Stimulated activated CD8-positive, alpha-beta memory T cell treated with anti-CD3 and anti-CD28 coated beads, Interleukin-7, amount 100 ng/mL, for 1 hour (primary cell): ENCODE measurements around the gene CDCA5.

ENCODE experiments used
- DNase-seq, 2 donors: peaks; one replicate each; pipeline ENCODE4 v3.0.0-alpha.2; 2020; ENCODE audit warnings: low read depth in 2 of 2

Gene CDCA5

GRCh38 chr11:65107751-65108468, 24.1 kb upstream of the CDCA5 start:
- no peak for DNase-seq

DNA sequence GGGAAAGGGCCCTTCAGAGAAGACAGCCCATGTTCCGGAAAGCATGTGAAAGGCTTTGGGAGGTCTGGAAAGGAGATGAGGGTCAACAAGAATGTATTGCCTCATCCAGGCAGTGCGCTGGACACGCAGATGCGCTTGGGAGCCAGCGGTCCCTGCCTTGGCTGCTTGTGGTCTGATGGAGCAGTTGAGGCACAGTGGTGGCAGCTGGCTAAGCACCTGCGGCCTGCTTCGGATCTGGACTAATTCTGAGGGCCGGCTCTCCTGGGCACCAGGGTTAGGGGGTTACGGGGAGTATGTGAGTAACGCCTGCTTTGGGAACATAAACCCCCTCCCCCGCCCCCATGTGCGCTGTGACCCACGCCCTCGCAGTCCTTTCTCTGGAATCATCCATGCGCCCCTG, 23.2 kb upstream of the CDCA5 start:
- no peak for DNase-seq

GRCh38 chr11:65104628-65105027, 20.8 kb upstream of the CDCA5 start:
- DNase-seq, result no peak

GRCh38 chr11:65103476-65103875, 19.6 kb upstream of the CDCA5 start:
- DNase-seq, result no peak

DNA sequence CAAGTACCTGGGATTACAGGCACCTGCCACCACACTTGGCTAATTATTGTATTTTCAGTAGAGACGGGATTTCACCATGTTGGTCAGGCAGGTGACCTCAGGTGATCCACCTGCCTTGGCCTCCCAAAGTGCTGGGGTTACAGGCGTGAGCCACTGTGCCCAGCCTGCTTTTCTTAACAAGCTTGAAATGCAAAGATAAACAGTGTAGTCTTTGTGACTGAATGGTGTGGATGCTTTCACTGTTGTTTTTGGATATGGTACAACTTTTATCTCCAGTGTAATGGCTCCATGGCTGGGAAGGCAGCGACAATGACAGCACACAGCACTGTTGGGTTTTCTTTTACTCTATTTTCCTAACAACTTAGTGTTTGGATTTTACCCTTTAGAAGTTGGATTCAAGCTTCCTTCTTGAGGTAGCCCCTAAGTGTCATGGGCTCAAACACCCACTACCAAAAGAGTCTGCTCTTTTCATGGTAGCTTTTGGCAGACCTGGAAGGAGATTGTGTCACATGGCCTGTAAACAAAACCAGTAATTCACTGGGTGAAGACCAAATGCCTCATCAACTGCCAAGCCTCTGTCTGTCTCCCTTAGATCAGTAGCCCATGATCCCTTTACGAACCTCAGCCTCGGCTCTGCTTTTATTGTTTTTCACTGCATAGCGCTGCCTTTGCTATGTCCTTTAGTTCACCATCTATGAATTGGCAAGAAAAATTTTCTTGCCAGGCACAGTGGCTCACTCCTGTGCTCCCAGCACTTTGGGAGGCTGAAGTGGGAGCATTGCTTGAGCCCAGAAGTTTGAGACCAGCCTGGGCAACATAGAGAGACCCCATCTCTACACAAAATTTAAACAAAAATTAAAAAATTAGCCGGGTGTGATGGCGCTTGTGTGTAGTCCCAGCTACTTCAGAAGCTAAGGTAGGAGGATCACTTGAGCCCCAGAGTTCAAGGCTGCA, 18.6 kb upstream of the CDCA5 start:
- no peak for DNase-seq

DNA sequence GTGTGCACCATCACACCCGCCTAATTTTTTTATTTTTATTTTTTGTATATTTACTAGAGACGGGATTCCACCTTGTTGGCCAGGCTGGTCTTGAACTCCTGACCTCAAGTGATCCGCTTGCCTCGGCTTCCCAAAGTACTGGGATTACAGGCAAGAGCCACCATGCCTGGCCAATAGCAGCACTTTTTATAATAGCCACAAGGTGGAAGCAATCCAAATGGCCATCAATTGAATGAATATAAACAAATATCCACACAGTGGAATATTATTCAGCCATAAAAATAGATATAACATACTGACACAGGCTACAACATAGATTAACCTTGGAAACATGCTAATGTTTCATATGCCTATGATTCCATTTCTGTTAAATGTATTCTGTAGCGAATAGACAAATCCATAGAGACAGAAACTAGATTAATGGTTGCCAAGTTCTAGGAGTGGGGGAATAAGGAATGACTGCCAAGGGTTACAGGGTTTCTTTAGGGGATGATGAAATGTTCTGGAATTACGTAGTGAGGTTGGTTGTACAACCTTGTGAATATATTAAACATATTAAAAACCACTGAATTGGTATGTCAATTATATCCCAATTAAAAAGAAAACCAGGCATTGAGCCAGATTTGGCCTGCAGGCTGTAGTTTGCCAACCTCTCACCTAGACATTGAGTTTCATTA, 17.0 kb upstream of the CDCA5 start:
- DNase-seq, result no peak

DNA sequence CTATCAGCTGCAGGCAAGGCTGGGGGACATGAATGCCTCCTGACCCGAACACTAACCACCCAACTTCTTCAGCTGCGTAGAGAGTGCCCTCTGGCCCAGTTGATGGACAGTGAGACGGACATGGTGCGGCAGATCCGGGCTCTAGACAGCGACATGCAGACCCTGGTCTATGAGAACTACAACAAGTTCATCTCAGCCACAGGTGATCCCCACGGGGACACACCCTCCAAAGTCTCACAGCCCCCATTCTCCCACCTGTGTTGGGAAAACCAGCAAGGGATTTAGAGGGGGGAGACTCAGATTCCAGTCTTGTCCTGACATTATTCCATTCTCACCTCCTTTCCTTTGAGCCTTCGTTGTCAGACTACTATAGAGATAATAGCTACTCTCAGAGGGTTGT, 13.1 kb upstream of the CDCA5 start:
- no peak for DNase-seq

DNA sequence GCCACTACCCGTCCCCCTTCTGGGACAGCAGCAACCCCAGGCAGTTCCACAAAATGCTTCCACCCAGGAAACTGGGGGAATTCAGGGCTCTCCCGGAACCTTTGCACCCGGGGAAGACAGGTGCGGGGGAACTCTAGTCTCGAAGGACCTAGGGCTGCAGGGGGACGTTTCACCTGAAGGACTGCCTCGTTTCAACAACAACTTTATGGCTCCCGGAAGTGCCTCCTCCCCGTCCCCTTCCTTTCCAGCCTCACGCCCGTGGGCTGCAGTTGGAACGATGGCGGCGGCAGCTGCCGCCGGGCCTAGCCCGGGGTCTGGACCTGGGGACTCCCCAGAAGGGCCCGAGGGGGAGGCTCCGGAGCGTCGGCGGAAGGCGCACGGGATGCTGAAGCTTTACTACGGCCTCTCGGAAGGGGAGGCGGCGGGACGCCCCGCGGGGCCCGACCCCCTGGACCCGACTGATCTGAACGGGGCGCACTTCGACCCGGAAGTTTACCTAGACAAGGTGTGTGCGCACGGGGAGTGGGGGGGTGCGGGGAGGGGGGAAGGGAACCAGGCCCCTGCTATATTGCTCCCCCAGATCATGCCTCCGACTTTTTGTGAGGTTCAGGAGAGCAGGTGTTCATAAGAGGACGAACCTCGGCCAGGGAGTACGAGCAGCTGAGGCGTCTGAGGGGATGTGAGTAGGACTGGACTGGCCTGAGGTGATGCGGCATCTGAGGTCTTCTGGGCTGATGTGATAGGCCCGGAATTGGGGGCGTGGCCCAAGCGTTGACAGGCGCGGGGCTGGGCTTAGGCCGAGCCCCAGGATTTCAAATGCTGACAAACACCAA, 12.3 kb upstream of the CDCA5 start, which contains the start of gene VPS51:
VPS51 (plus strand) TSS at position 241 of the 833 bp plus-strand sequence; CDS start at position 278, 37 bp downstream.
- DNase-seq, result peak; percentile 65 to 71

DNA sequence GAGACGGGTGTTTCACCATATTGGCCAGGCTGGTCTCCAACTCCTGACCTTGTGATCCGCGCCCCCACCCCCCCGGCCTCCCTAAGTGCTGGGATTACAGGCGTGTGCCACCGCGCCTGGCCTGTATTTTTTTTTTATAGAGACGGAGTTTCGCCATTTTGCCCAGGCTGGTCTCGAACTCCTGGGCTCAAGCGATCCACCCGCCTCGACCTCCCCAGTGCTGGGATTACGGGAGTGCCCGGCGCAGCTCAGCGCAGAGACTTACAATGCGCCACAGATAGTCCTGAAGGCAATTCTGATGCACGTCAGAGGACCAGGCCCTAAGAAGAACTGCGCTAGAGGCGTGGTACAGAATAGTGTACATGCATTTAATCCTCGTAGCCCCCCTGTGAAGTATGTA, 11.6 kb upstream of the CDCA5 start:
- no peak for DNase-seq

GRCh38 chr11:65090628-65091027, 6.8 kb upstream of the CDCA5 start:
- DNase-seq, result no peak

DNA sequence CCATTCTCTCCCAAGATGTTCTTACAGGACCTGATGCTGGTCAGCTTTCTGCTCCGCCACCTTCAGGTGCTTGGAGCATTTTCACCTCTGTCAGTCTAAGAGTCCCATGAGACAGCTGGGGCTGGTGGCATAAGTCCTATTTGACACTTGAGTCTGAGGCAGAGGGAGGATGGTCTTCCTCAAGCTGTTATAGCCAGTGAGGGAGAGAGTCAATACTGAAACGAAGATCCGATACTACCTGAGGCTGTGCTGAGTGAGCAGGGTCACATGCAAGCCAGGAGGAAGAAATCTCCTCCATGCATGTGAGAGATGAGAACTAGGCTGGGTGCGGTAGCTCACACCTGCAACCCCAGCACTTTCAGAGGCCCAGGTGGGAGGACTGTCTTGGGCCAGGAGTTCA, 5.8 kb upstream of the CDCA5 start:
- DNase-seq, result no peak

- no peak for DNase-seq
Measured at GRCh38 chr11:65087827-65088226, 4.0 kb upstream of the CDCA5 start.

GRCh38 chr11:65087216-65087615, 3.4 kb upstream of the CDCA5 start:
- no peak for DNase-seq

DNA sequence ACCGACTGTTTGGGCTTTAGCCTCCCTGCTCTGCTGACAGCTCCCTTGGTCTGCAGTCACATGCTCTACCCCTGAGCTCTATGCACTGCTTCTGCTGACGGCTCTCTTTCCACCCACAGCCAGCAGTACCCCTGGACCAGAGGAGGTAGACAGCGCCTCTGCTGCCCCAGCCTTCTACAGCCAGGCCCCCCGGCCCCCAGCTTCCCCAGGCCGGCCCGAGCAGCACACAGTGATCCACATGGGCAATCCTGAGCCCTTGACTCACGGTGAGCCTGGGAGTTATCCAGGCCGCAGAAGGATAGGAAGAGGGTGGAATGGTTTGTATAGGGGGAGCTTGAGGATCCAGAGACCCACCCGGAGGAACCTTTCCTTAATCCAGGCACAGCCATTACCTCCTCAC, 3.0 kb upstream of the CDCA5 start:
- DNase-seq, result no peak

- no peak for DNase-seq
Measured at GRCh38 chr11:65085446-65085845, 1.6 kb upstream of the CDCA5 start.

DNA sequence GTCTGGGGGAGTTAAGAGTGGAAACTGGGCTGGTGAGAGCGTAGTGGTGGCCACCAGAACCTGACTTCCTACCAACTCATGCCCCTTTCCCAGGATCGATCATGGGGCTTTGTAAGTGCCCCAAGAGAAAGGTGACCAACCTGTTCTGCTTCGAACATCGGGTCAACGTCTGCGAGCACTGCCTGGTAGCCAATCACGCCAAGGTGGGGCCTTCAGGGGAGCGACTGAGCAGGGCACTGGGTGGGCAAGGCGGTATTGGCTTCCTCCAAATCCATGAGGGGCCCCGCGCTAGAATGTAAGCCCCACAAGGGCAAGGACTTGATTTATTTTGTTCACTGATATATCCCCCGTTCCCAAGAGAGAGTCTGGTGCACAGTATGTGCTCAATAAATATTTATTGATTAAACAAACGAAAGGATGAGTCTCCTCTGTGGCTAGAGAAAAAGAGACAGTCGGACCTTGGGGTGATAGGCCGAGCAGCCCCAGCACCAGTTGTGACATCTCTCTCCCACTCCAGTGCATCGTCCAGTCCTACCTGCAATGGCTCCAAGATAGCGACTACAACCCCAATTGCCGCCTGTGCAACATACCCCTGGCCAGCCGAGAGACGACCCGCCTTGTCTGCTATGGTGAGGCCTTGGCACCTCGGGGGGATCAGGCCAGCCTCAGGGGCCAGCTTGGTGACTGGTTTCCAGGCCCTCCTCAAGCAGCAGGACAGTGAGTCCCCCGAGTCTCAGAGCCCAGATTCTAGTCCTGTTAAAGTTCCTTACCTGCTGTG, 947 bp upstream of the CDCA5 start:
- DNase-seq, result no peak

- DNase-seq, result no peak
Measured at GRCh38 chr11:65083134-65083833, 556 bp downstream of the CDCA5 start.

GRCh38 chr11:65078786-65079342, 5.0 kb downstream of the CDCA5 start:
- no peak for DNase-seq

DNA sequence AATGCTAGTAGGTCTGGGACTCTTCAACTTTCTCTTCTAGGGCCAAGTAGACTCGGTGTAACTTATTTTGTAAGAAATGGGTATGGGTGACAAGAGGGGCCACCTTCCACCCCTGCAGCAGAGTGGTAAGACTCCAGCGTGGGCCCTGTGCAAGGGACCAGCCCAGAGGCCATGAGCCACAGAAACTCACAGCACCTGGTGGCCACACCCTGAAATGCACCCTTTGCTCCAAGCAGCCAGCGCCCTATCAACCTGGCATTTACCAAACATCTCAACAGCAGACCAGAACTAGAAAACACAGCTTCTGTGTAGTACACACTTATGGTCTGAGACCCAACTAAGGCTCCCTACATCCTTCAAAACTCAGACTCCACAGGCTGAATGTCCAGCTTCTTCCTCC, 5.7 kb downstream of the CDCA5 start:
- peak; percentile 45 to 56 for DNase-seq

DNA sequence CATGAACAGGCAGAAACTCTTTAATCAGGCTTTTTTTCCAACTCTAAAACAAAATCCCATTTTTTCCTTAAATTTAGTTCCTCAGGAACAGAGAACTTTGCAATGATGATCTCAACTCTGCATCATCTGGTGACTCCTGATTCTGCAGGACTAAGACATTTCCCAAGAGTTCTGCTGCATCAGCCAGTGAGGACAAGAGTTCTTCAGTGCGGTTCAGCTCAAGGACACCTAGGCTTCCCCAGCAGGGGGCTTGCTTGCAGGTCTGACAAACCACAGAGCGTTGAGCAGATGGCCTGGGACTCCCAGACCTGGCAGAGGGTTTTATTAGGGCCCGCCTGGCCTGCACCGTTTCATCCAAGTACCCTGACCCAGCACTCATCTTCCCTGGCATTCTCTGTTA, 6.4 kb downstream of the CDCA5 start:
- DNase-seq, result no peak
